GM21528 (cell line): ENCODE results near the gene LRRC7.

ENCODE experiments used
- ATAC-seq: cut with Tn5 transposase; IDR thresholded peaks from one replicate; pipeline ENCODE4 v1.9.1; 2021; ENCODE audit warnings: mild to moderate bottlenecking, moderate library complexity; ENCODE audit not compliant: unreplicated experiment, low FRiP score

LRRC7 gene

GRCh38 chr1:70142075-70142474, 574.4 kb downstream of the LRRC7 start:
- ATAC-seq = no peak

GRCh38 chr1:70143048-70143659, 575.4 kb downstream of the LRRC7 start:
- no peak for ATAC-seq

GRCh38 chr1:70146488-70146887, 578.8 kb downstream of the LRRC7 start:
- no peak for ATAC-seq

- no peak for ATAC-seq
Measured at GRCh38 chr1:70150444-70150843, 582.7 kb downstream of the LRRC7 start.

GRCh38 chr1:70153739-70154138, 586.0 kb downstream of the LRRC7 start:
- no peak for ATAC-seq

- ATAC-seq = no peak
Measured at GRCh38 chr1:70156529-70157120, 588.9 kb downstream of the LRRC7 start.

- ATAC-seq = no peak
Measured at GRCh38 chr1:70164350-70164749, 596.6 kb downstream of the LRRC7 start.

- ATAC-seq = no peak
Measured at GRCh38 chr1:70168283-70168682, 600.6 kb downstream of the LRRC7 start.

GRCh38 chr1:70169018-70169839, 601.5 kb downstream of the LRRC7 start:
- no peak for ATAC-seq

GRCh38 chr1:70171512-70171911, 603.8 kb downstream of the LRRC7 start:
- ATAC-seq = no peak
